GM12891 (cell line): ENCODE results near the gene TSC22D1.

Experiments
- POLR2A ChIP-seq: IDR thresholded peaks from 2 replicates; pipeline ENCODE4 v1.6.1; 2011; ENCODE audit warnings: low read depth, low read length, control low read depth
- POLR2AphosphoS5 ChIP-seq: IDR thresholded peaks from 2 replicates; pipeline ENCODE4 v1.6.1; 2011; ENCODE audit warnings: low read depth, low read length, control low read depth
- SPI1 ChIP-seq: IDR thresholded peaks from 2 replicates; pipeline ENCODE4 v1.6.1; 2011; ENCODE audit warnings: low read depth, low read length, control low read depth
- TAF1 ChIP-seq: IDR thresholded peaks from 2 replicates; pipeline ENCODE4 v1.6.1; 2011; ENCODE audit warnings: low read depth, low read length, control low read depth

- TF ChIP-seq POLR2AphosphoS5 (no peak), POLR2A (no peak), SPI1 (no peak), TAF1 (no peak)
Observed at GRCh38 chr13:44540761-44541434, 35.2 kb downstream of the TSC22D1 start.
